HT1080 (cell line): Measurements from ENCODE around the gene B3GALNT2. TPM values are rescaled to one million over a fixed set of nuclear protein-coding genes. Genes with fewer than 3 reads are reported as not detected.

Experiments
- DNase-seq: peaks from one replicate; pipeline ENCODE4 v3.0.0-alpha.2; 2015; ENCODE audit warnings: low read depth
- small RNA-seq: library from RNA; depleted of rRNA; stranded (forward); fragments of <200 nt; gene quantifications from one replicate; pipeline ENCODE3, GENCODE V24; 2014
- total RNA-seq: library from RNA; depleted of rRNA; stranded (reverse); fragments of >200 nt; shearing (Covaris generic); gene quantifications from 2 replicates; pipeline ENCODE4 v1.2.3, GENCODE V29; 2014; rRNA removed

Gene B3GALNT2
- total RNA-seq, 1 experiment from 2014 or later = 29.3 TPM

DNA sequence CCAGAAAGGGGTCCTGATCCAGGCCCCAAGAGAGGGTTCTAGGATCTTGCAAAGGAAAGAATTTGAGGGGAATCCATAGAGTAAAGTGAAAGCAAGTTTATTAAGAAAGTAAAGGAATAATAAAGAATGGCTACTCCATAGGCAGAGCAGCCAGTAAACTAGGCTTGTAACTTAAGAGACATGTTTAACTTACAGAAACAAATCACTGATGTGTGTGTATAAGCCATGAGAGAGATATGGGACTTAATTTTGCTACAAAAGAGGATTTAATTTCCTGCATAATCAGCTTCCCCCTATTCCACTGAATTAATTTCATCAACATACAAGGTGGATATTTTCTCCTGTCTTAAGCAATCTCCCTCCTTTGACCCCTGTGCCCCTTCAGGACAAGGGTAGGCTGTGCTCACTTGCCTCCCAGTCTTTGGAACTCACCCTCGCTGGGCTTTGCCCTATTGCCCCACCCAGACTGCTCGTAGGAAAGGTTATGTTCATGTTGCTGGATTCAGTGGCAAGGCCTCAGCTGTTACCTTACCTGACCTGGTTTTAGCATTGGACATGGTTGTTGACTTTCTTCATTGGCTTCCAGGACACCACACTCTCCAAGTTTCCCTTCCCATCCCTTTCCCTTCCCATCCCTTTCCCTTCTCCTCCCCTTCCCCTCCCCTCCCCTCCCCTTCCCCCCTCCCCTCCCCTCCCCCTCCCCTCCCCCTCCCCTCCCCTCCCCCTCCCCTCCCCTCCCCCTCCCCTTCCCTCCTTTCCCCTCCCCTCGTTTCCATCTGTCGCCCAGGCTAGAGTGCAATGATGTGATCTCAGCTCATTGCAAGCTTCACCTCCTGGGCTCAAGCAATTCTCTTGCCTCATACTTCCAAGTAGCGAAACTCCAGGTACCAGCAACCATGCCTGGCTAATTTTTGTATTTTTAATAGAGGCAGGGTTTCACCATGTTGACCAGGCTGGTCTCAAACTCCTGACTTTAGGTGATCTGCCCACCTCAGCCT, 92.5 kb downstream of the B3GALNT2 start:
- peak; percentile 29 for DNase-seq

DNA sequence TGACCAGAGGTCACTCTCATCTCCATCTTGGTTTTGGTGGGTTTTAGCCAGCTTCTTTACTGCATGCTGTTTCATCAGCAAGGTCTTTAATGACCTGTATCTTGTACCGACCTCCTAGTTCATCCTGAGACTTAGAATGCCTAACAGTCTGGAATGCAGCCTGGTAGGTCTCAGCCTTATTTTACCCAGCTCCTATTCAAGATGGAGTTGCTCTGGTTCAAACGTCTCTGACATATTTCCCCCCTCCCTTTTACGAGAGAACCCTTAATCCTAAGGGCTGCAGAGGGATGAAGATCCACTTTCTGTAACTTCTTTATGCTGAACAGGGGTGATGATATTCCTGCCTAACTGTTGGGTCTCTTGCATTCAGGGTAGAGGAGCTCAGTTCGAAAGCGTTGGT, 93.8 kb downstream of the B3GALNT2 start:
- DNase-seq = no peak

GRCh38 chr1:235409042-235409820, 95.0 kb downstream of the B3GALNT2 start:
- DNase-seq = no peak

DNA sequence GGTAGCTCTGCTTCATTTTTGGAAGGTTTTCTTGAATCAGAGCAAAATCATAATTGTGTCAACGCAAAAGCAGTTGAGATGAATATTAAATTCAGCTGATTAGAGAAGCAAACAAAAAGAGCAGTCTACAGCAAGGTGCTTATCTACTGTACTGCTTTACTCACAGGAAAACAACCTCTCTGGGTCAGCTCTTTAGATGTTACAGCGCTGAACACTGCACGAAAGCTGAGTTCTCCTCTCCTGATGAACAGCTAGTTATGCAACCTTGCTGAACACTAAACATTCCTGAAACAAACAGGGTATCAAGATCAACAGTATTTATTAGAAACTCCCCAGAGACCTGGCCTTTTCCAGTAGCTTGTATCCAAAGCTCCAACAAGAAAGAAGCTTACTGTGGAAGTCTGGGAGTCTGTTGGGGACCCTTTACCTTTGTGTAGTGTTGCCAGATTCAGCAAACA, 95.7 kb downstream of the B3GALNT2 start:
- no peak for DNase-seq

GRCh38 chr1:235407419-235407818, 96.8 kb downstream of the B3GALNT2 start:
- no peak for DNase-seq

- peak; percentile 76 for DNase-seq
These were observed 100.1 kb downstream of the B3GALNT2 start for GRCh38 chr1:235404190-235404589.

GRCh38 chr1:235403593-235403992, 100.7 kb downstream of the B3GALNT2 start:
- DNase-seq = no peak

DNA sequence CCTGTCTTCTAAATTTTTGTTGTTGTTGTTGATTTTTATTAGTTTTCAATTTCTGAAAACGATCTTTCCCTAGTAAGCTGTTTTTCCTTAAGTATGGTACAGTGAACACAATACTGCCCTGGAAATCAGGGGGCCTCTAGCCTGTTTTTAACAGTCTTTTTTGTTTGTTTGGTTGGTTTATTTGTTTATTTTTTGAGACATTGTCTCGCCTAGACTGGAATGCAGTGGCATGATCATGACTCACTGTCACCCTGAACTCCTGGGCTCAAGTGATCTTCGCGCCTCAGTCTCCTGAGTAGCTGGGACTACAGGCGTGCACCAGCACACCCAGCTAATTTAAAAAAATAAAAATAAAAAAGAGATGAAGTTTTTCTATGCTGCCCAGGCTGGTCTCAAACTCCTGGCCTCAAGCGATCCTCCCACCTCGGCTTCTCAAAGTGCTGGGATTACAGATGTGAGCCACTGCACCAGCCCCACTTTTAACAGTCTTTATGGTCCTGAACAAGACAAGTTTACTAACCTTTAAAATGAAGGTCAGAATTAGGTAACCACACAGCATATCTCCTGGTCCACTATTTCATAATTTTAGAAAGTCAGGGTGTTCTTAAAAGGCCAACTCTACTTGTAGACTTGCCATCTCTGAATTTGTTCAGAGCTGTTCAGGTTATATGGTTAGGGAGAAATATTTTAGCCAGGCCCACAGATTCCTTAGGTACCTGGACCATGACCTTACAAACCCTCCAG, 101.6 kb downstream of the B3GALNT2 start:
- no peak for DNase-seq

DNA sequence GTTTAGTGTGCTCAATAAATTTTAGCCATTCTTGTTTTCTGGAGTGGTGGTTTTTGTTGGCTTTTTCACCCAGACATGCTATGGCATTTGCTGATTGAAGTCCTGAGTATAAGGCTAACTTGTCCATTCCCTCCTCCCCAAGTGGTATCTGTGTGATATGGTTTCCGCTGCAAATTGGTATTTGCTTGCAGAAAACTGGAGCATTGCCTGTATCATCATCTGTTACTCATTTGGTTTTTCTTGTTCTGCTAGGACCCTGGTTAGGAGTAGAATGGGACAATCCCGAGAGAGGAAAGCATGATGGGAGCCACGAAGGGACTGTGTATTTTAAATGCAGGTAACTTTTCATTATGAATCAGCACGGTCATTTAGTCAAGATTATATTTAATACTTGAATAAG, 103.0 kb downstream of the B3GALNT2 start:
- DNase-seq = no peak

Small RNA genes within 50 kb of the gene (small RNA-seq; reads per million reads assigned to genes)
- gene MTCO3P46 (not detected), gene MTND4LP21 (not detected), gene RPS21P1 (not detected)

Other genes with a start within 250 kb of the B3GALNT2 start
- 11.6 and 13.4 TPM in 2 replicates for gene ARID4B, start 176.3 kb downstream of the B3GALNT2 start, total RNA-seq
- gene GGPS1, start 175.9 kb downstream of the B3GALNT2 start, total RNA-seq = 16.1 and 16.4 TPM in 2 replicates
- gene TBCE, start 137.0 kb downstream of the B3GALNT2 start, total RNA-seq = 30.2 and 33.3 TPM in 2 replicates
- gene GNG4, start 145.3 kb upstream of the B3GALNT2 start, total RNA-seq = 2.0 and 2.9 TPM in 2 replicates